ENCODE data around the gene UTP18. TPM values are rescaled to one million over a fixed set of nuclear protein-coding genes. Genes with fewer than 3 reads are reported as not detected.

Gene UTP18
- total and polyA plus RNA-seq, 7 donors = 17.4 to 27.9 (median 20.4) TPM

- no peak for TF ChIP-seq POLR2A (IDR thresholded peaks at IDR 0.05)
- TF ChIP-seq CTCF (IDR thresholded peaks at IDR 0.05) = no peak
- TF ChIP-seq EP300 (IDR thresholded peaks at IDR 0.05) = no peak
- TF ChIP-seq POLR2AphosphoS5 (IDR thresholded peaks at IDR 0.05) = no peak
- H3K27me3 ChIP-seq = no peaks in the 10 kb centered on the region
- H3K4me3 ChIP-seq = no peak overlapping the region
- peaks cover 0 to 39% (median 29%) of the 10 kb centered on the region in 4 donors for H3K4me1 ChIP-seq
- DNase-seq = no peak
- H3K9me3 ChIP-seq = no peaks in the 10 kb centered on the region
- intact Hi-C loops (cut with DNase I) = no loop called here
- H3K36me3 ChIP-seq = peaks cover 0 to 28% (median 0%) of the 10 kb centered on the region in 4 donors
- H3K27ac ChIP-seq = no peak overlapping the region
- 67 to 85% methylated on average over 3 of the region's 3 CpGs for WGBS, 2 donors
Observed at GRCh38 chr17:51256101-51256500, 4.2 kb upstream of the UTP18 start.

GRCh38 chr17:51257150-51258081 lies 2.9 kb upstream of the UTP18 start:
- Histone ChIP-seq H3K4me1 (peaks cover 0 to 52% (median 41%) of the 10 kb centered on the region in 4 donors), H3K9me3 (no peaks in the 10 kb centered on the region), H3K4me3 (no peak overlapping the region), H3K36me3 (peaks cover 0 to 19% (median 0%) of the 10 kb centered on the region in 4 donors), H3K27me3 (no peaks in the 10 kb centered on the region), H3K27ac (no peak overlapping the region)
- no peak for DNase-seq
- TF ChIP-seq EP300 (IDR thresholded peaks at IDR 0.05) (no peak), POLR2AphosphoS5 (IDR thresholded peaks at IDR 0.05) (no peak), CTCF (IDR thresholded peaks at IDR 0.05) (no peak), POLR2A (IDR thresholded peaks at IDR 0.05) (no peak)
- intact Hi-C loops (cut with DNase I) = no loop called here
- 76 to 77% methylated on average over 3 of the region's 3 CpGs for WGBS, 2 donors

DNA sequence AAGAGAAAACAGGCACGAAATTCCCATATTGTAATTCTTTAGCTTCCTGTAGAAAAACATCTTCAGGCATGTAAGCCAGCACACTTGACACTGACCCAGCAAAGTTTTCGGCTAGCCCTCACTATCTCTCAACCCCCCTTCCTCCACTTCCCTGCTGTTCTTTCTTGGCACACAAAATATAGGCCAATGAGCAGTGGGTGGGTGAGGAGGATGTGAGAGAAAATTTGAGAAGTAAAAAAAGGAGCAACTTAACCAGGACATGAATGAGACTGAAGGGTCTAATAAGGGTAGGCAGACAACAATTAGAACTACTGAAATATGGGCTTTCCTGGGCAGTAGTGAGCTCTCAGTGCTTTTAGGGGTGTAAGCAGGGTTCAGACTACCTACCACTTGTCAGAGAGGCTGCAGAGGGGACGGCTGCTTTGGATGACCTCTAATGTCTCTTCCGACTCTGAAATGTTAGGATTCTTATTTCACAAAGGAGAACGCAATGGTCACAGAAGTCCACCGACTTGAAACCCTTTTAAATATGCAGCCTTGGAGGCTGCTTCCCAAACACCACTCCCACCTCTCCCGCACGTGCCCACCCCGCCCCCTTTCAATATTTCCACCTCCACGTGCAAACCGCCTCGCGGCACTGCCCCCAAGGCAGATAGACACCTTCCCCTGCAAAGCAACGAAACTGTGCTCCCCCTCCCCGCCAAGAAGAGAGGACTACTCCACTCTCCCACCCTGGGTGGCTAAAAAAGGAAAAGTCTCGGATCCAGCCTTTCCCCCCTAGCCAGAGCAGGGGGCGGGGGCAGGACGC lies 1.4 kb upstream of the UTP18 start:
- no peaks in the 10 kb centered on the region for H3K9me3 ChIP-seq
- H3K4me1 ChIP-seq = peaks cover 0 to 58% (median 43%) of the 10 kb centered on the region in 4 donors
- intact Hi-C loops (cut with DNase I) = no loop called here
- no peak for TF ChIP-seq CTCF (IDR thresholded peaks at IDR 0.05)
- TF ChIP-seq POLR2A (IDR thresholded peaks at IDR 0.05) = no peak
- no peak for TF ChIP-seq POLR2AphosphoS5 (IDR thresholded peaks at IDR 0.05)
- TF ChIP-seq EP300 (IDR thresholded peaks at IDR 0.05) = no peak
- no peaks in the 10 kb centered on the region for H3K27me3 ChIP-seq
- H3K27ac ChIP-seq = peak overlapping the region; percentile 91 to 100 (median 94)
- 1 to 3% methylated on average over 18 of the region's 18 CpGs for WGBS, 2 donors
- peaks cover 0 to 29% (median 0%) of the 10 kb centered on the region in 4 donors for H3K36me3 ChIP-seq
- peak overlapping the region; percentile 92 to 96 (median 94) for H3K4me3 ChIP-seq
- DNase-seq = peak; percentile 65

DNA sequence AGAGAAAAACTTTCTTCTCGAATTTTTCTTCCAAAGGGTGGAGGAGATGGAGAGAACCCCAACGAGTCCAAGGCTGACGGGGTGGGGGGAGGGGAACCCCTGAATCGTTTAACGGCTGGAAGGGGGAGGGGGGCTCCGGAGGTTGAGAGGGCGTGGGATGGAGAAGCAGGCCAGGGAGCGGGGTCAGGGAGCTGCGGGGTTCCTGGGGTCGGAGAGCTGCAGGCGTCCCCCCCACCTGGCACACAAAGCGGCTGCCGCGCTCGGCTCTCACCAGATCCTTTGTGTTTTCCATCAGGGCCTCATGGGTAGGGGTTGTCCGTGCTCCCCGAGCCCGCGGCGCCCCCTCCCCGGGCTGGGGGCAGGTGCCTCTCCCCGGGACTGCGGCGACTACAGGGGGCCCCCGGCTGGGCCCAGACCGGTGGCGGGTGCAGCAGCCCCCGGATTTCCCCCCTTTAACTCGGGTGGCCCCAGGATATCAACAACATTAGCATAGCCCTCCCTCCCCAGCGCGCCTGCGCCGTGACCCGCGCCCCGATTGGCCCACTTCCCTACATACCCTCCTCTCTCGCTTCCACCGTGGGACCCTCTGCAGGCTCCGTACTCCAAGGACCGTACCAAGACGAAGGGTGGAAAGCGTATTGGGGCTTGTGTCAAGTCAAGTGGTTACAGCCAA lies 646 bp upstream of the UTP18 start, which contains the start of gene MBTD1:
TSS of gene MBTD1 (minus strand) at position 486 of the 673 bp plus-strand sequence. CDS start 34,888 bp downstream, outside the sequence.
- peak; percentile 98 for DNase-seq
- H3K27ac ChIP-seq = peak within 1 kb of the TSS; percentile 91 to 100 (median 94)
- intact Hi-C loops (cut with DNase I) = loop anchor here (5.0 kb wide), 1 partner anchor 92 kb away; the partner anchor contains the start of gene NME2
- no peaks in the 10 kb centered on the region for H3K9me3 ChIP-seq
- peaks cover 0 to 58% (median 43%) of the 10 kb centered on the region in 4 donors for H3K4me1 ChIP-seq
- H3K27me3 ChIP-seq = no peaks in the 10 kb centered on the region
- TF ChIP-seq POLR2AphosphoS5 (IDR thresholded peaks at IDR 0.05) (peak; percentile 38 to 62 (median 58)), POLR2A (IDR thresholded peaks at IDR 0.05) (no peak), CTCF (IDR thresholded peaks at IDR 0.05) (no peak), EP300 (IDR thresholded peaks at IDR 0.05) (peak in 1 of 4 donors; percentile 20)
- 0 to 1% methylated on average over 42 of the region's 42 CpGs for WGBS, 2 donors
- peaks cover 0 to 29% (median 0%) of the 10 kb centered on the region in 4 donors for H3K36me3 ChIP-seq
- H3K4me3 ChIP-seq = peak within 1 kb of the TSS; percentile 92 to 96 (median 94)

Measured in sigmoid colon (tissue), 7 donors.